GM20000 (cell line): ENCODE results near the gene HNRNPA1.
A peak's percentile ranks its signal among the peaks of the same experiment; 100 is the strongest.
"Not testable (repeated sequence)": the region's sequence is repeated elsewhere in the genome, so short reads cannot be mapped to it uniquely, and the experiment has no call there.

Source experiments
- DNase-seq: peaks from one replicate; pipeline ENCODE4 v3.0.0; 2012; ENCODE audit warnings: low spot score
- CTCF ChIP-seq: IDR thresholded peaks from 2 replicates; pipeline ENCODE4 v1.5.1; 2012; ENCODE audit warnings: mild to moderate bottlenecking, control low read depth; ENCODE audit errors: extremely low read depth, missing control alignments

HNRNPA1 gene

GRCh38 chr12:54280468-54281260 lies at the start of gene HNRNPA1:
Gene HNRNPA1 (plus strand): TSS chr12:54280726. CDS start chr12:54280808, 82 bp downstream.
- peak; percentile 90 for DNase-seq

GRCh38 chr12:54231269-54231668 lies 49.3 kb upstream of the HNRNPA1 start:
- not testable (repeated sequence) for DNase-seq

More at GRCh38 chr12:54280468-54281260, at the start of gene HNRNPA1:
- TF ChIP-seq CTCF = no peak

- no peak for DNase-seq
- TF ChIP-seq CTCF = no peak
These were observed 47.7 kb upstream of the HNRNPA1 start for GRCh38 chr12:54232790-54233189.

GRCh38 chr12:54238531-54238930 lies 42.0 kb upstream of the HNRNPA1 start:
- no peak for DNase-seq

GRCh38 chr12:54239620-54240019 lies 40.9 kb upstream of the HNRNPA1 start:
- no peak for DNase-seq
- TF ChIP-seq CTCF = no peak

More at GRCh38 chr12:54238531-54238930, 42.0 kb upstream of the HNRNPA1 start:
- no peak for TF ChIP-seq CTCF

- DNase-seq = no peak
- no peak for TF ChIP-seq CTCF
These were observed 40.4 kb upstream of the HNRNPA1 start for GRCh38 chr12:54240129-54240528.

GRCh38 chr12:54240971-54241588 lies 39.4 kb upstream of the HNRNPA1 start:
- no peak for TF ChIP-seq CTCF
- DNase-seq = peak; percentile 31
